Measurements from ENCODE around the gene PUDP.

DNA sequence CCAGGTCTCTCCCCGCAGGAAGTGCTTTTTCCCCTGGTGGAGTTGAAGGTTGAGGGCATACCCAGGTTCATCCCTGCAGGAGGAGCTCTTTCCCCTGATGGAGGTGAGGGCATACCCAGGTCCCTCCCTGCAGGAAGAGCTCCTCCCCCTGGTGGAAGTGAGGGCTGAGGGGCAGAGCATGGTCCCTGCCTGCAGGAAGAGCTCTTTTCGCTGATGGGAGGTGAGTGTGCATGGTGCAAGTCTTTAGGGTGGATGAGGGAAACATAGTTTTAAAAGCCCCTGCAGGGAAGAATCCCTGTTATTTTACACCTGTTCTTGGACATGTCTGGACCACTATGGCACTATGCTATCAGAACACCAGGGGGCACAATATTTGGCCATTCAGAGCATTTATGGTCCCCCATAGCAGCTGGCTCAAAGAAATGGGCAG lies 43.7 kb upstream of the PUDP start:
- TF ChIP-seq POLR2A (IDR thresholded peaks at IDR 0.05), result no peak
- TF ChIP-seq CTCF (IDR thresholded peaks at IDR 0.05), result no peak

Measured in adrenal gland (tissue), 5 donors.